Measurements from ENCODE around the gene NAA60. TPM values are rescaled to one million over a fixed set of nuclear protein-coding genes. Genes with fewer than 3 reads are reported as not detected.

NAA60 gene
- total and polyA plus RNA-seq, 2 donors from 2014 or later: 51.6 to 66.6 TPM

GRCh38 chr16:3509470-3509928, 66.0 kb downstream of the NAA60 start:
- Histone ChIP-seq H3K9me3 (ENCODE audit: control insufficient read depth in 2 of 3, insufficient read depth in 1 of 3, low read length in 3 of 3) (no peaks in the 10 kb centered on the region), H3K4me3 (ENCODE audit: low read length in 3 of 3) (no peak overlapping the region), H3K36me3 (ENCODE audit: control insufficient read depth in 2 of 3, insufficient read depth in 3 of 3, low read length in 3 of 3) (peaks cover 0 to 39% (median 30%) of the 10 kb centered on the region in 3 donors), H3K27me3 (ENCODE audit: control insufficient read depth, insufficient read depth, low read length) (no peaks in the 10 kb centered on the region), H3K9ac (ENCODE audit: low read length in 3 of 3) (no peak overlapping the region), H3K4me1 (ENCODE audit: control insufficient read depth in 2 of 3, insufficient read depth in 2 of 3, low read depth in 1 of 3, low read length in 3 of 3) (no peaks in the 10 kb centered on the region), H3K27ac (ENCODE audit: low read depth in 2 of 2, low read length in 2 of 2) (no peak overlapping the region)
- no peak for TF ChIP-seq CTCF (IDR thresholded peaks at IDR 0.05; ENCODE audit: borderline replicate concordance, extremely low read depth, insufficient read depth)
- intact Hi-C loops (cut with DNase I): no loop called here
- FAIRE-seq: no peak
- peak in 2 of 5 donors; percentile 16 to 73 for DNase-seq

- H3K9me3 ChIP-seq (ENCODE audit: control insufficient read depth in 2 of 3, insufficient read depth in 1 of 3, low read length in 3 of 3): no peaks in the 10 kb centered on the region
- peaks cover 0 to 45% (median 31%) of the 10 kb centered on the region in 3 donors for H3K36me3 ChIP-seq (ENCODE audit: control insufficient read depth in 2 of 3, insufficient read depth in 3 of 3, low read length in 3 of 3)
- H3K27ac ChIP-seq (ENCODE audit: low read depth in 2 of 2, low read length in 2 of 2): no peak overlapping the region
- no peak overlapping the region for H3K9ac ChIP-seq (ENCODE audit: low read length in 3 of 3)
- no peak for TF ChIP-seq CTCF (IDR thresholded peaks at IDR 0.05; ENCODE audit: borderline replicate concordance, extremely low read depth, insufficient read depth)
- FAIRE-seq: no peak
- DNase-seq: peak in 2 of 5 donors; percentile 4 to 49
- no peaks in the 10 kb centered on the region for H3K27me3 ChIP-seq (ENCODE audit: control insufficient read depth, insufficient read depth, low read length)
- intact Hi-C loops (cut with DNase I): no loop called here
- H3K4me3 ChIP-seq (ENCODE audit: low read length in 3 of 3): no peak overlapping the region
- no peaks in the 10 kb centered on the region for H3K4me1 ChIP-seq (ENCODE audit: control insufficient read depth in 2 of 3, insufficient read depth in 2 of 3, low read depth in 1 of 3, low read length in 3 of 3)
Measured at GRCh38 chr16:3510416-3510815, 66.9 kb downstream of the NAA60 start.

- no peak for TF ChIP-seq CTCF (IDR thresholded peaks at IDR 0.05; ENCODE audit: borderline replicate concordance, extremely low read depth, insufficient read depth)
- intact Hi-C loops (cut with DNase I): no loop called here
- H3K4me3 ChIP-seq (ENCODE audit: low read length in 3 of 3): no peak overlapping the region
- H3K9ac ChIP-seq (ENCODE audit: low read length in 3 of 3): no peak overlapping the region
- no peaks in the 10 kb centered on the region for H3K4me1 ChIP-seq (ENCODE audit: control insufficient read depth in 2 of 3, insufficient read depth in 2 of 3, low read depth in 1 of 3, low read length in 3 of 3)
- no peaks in the 10 kb centered on the region for H3K9me3 ChIP-seq (ENCODE audit: control insufficient read depth in 2 of 3, insufficient read depth in 1 of 3, low read length in 3 of 3)
- DNase-seq (peak in 1 of 5 donors; percentile 9), FAIRE-seq (no peak)
- no peak overlapping the region for H3K27ac ChIP-seq (ENCODE audit: low read depth in 2 of 2, low read length in 2 of 2)
- H3K27me3 ChIP-seq (ENCODE audit: control insufficient read depth, insufficient read depth, low read length): no peaks in the 10 kb centered on the region
- H3K36me3 ChIP-seq (ENCODE audit: control insufficient read depth in 2 of 3, insufficient read depth in 3 of 3, low read length in 3 of 3): peaks cover 3 to 48% (median 33%) of the 10 kb centered on the region in 3 donors
Measured at GRCh38 chr16:3511286-3512180, 68.1 kb downstream of the NAA60 start.
